Measurements from ENCODE around the gene ANKRD28.
"Not testable (repeated sequence)": the region's sequence is repeated elsewhere in the genome, so short reads cannot be mapped to it uniquely, and the experiment has no call there.

The ANKRD28 gene

DNA sequence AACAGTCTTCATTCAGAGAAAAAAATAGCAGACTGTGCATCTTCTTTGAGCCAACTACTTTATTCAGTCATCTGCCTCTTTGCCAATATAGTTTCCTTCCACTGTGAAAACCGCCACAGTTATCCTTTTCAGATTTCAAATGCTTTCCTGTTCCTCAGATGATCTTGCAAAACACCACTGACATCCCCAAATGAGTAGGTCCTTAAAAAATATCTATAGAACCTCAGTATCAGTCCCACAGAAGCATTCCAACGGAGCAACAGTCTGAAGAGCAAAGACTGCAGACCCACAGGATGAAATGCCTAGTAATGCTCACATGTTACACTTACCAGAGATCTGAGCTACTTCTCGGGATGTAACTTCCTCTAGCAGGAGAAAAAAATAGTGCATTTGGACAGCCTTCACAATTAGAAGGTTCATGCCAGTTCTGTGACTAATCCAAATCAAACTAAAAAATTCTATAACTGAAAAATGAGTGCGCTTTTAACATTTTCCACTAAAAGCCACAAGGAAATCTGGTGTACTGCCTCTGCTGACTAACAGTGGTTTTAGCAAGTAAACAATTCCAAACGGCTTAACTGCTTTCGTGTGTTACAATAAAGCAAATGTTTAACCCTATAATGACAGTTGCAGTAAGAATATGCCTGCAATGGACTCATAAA is at the start of gene ANKRD28:
Gene ANKRD28, minus strand, starts transcription at position 338 of the 662 bp plus-strand sequence. CDS start 1,458 bp downstream, outside the sequence.
- peak in 18 of 58 donors; percentile 3 to 72 (median 28) for DNase-seq

- DNase-seq, result no peak
These were observed 49.5 kb upstream of the ANKRD28 start for GRCh38 chr3:15847239-15847638.

GRCh38 chr3:15846606-15847005 is 48.8 kb upstream of the ANKRD28 start:
- no peak for DNase-seq

GRCh38 chr3:15845475-15845874 is 47.7 kb upstream of the ANKRD28 start:
- DNase-seq, result no peak

DNA sequence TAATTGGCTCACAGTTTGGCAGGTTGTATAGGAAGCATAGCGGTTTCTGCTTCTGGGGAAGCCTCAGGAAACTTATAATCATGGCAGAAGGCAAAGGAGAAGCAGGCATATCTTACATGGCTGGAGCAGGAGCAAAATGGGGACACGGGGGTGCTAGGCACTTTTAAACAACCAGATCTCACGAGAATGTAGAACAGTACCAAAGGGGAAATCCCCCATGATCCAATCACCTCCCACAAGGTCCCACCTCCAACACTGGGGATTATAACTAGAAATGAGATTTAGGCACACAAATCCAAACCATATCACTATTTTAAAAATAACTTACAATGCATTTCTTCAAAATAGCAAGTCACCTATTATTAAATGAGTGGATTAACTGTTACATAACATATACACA is 47.1 kb upstream of the ANKRD28 start:
- DNase-seq, result no peak

GRCh38 chr3:15841091-15841973 is 43.6 kb upstream of the ANKRD28 start:
- DNase-seq, result not testable (repeated sequence)

GRCh38 chr3:15839568-15839967 is 41.8 kb upstream of the ANKRD28 start:
- DNase-seq, result no peak

GRCh38 chr3:15831927-15832326 is 34.1 kb upstream of the ANKRD28 start:
- DNase-seq, result no peak

GRCh38 chr3:15825016-15825415 is 27.2 kb upstream of the ANKRD28 start:
- DNase-seq, result no peak

DNA sequence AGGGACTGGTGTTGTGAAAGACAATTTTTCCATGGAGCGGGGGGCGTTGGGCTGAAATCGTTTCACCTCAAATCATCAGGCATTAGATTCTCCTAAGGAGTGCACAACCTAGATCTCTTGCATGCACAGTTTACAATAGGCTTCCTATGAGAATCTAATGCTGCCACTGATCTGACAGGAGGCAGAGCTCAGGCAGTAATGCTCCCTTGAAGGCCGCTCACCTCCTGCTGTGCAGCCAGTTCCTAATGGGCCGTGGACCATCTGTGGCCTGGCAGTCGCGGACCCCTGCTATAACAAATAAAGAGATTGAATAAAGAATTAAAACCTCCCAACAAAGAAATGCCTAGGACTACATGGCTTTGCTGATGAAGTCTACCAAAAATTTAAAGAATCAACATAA is 25.3 kb upstream of the ANKRD28 start:
- no peak for DNase-seq

DNA sequence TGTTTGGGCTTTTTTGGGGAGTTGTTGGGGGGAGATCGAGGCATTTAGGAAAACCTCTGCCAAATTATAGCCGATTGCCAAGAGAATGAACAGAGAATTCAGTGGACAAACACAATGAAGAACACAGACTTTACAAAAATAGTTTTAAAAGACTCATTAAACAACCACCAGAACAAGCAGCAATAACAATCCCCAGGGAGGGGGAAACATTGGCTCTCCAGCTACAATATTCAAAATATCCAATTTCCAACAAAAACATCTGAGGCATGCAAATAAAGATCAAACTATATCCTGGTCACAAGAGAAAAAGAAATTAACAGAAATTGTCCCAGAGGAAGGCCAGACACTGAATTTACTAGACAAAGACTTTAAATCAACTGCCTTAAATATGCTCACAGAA is 24.5 kb upstream of the ANKRD28 start:
- no peak for DNase-seq

- no peak for DNase-seq
These were observed 23.1 kb upstream of the ANKRD28 start for GRCh38 chr3:15820911-15821310.

GRCh38 chr3:15819576-15819975 is 21.8 kb upstream of the ANKRD28 start:
- no peak for DNase-seq

- no peak for DNase-seq
These were observed 21.3 kb upstream of the ANKRD28 start for GRCh38 chr3:15819043-15819442.

- DNase-seq, result peak in 2 of 58 donors; percentile 1 to 18
These were observed 17.9 kb upstream of the ANKRD28 start for GRCh38 chr3:15815696-15816095.

- DNase-seq, result not testable (repeated sequence)
These were observed 15.3 kb upstream of the ANKRD28 start for GRCh38 chr3:15813079-15813478.

GRCh38 chr3:15812183-15812582 is 14.4 kb upstream of the ANKRD28 start:
- no peak for DNase-seq

DNA sequence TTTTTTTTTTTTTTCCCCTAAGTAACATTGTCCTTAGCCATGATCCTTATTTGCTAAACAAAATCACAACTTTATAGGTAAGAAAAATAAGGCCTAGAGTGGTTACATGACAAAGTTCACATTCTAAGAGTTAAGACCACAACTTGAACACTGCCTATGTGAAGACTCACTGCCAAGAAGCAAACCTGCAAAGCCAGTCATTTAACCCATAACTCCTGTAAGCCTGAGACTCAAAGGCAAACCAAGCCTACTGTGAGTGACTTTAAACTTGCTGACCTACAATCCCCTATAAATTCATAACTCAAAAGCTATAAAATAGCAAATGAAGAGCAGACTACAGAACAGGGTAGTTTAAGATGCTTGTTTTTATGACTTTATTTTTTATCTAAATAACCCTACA is 12.9 kb upstream of the ANKRD28 start:
- DNase-seq, result no peak

DNA sequence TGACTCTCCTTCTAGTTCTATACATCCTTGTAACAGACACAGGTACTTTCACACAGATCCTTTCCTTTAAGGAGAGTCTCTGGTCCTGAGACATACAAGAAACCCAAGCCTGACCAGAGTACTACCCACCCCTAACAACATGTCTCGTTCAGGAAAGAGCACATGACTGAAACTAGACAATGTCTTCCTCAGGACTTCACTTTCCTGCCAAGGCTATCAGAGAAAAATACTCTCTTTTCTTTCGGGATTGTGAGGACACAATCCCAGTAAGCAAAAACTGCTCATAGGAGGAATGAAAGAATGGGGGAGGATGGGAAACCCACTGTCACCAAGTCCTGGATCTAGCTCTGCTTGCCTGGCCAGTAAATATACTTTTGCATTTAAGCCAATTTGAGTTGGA is 11.5 kb upstream of the ANKRD28 start:
- DNase-seq, result no peak

DNA sequence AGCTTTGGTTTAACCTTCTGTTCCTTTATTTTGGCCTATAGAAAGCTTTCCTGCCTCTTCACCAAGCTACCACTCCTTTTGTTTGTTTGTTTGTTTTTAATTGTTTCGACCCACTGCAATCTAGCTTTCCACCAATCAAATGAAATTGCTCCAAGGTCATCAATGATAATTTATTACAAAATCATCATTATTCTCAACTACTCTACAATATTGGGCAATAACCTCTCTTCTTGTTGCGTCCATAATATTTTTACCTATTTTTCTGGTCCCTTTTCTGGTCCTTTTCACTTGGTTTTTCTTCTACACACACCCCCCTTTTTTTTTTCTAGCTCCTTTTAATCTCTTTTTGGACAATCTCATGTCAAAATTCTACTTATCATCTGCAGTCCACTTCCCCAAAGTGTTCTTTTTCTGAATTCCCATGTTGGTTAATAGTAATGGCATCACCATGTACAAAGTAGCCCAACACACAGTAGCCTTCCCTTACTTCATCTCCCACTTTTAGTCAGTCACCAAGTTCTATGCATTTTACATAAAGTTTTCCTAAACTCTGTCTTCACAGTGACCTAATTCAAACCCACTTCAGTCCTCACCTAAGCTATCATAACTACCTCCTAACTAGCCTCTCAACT is 11.0 kb upstream of the ANKRD28 start:
- DNase-seq, result no peak

GRCh38 chr3:15805756-15806266 is 8.0 kb upstream of the ANKRD28 start:
- no peak for DNase-seq

- DNase-seq, result no peak
These were observed 6.8 kb upstream of the ANKRD28 start for GRCh38 chr3:15804553-15805095.
